Vagina (tissue), 2 donors: ENCODE results near the gene PDE11A. TPM values are rescaled to one million over a fixed set of nuclear protein-coding genes. Genes with fewer than 3 reads are reported as not detected.

ENCODE experiments used
- DNase-seq, 2 donors: peaks; one replicate each; pipeline ENCODE4 v3.0.0-alpha.2; 2017; ENCODE audit errors: extremely low spot score in 2 of 2
- H3K27ac ChIP-seq: fragments of 200-600 bp; sonication (generic); one replicate; pipeline ENCODE4 v1.5.1; 2019
- H3K27me3 ChIP-seq: fragments of 200-600 bp; sonication (generic); one replicate; pipeline ENCODE4 v1.5.1; 2019
- H3K36me3 ChIP-seq, 2 donors: fragments of 200-600 bp; sonication (generic); one replicate each; pipeline ENCODE4 v1.5.1; 2017 to 2019
- H3K4me1 ChIP-seq: fragments of 200-600 bp; sonication (generic); one replicate; pipeline ENCODE4 v1.5.1; 2019
- H3K4me3 ChIP-seq, 2 donors: fragments of 200-600 bp; sonication (generic); 1 replicate in 1 of 2; 2 replicates in 1 of 2; pipeline ENCODE4 v1.5.1; 2016 to 2019
- H3K9me3 ChIP-seq: fragments of 200-600 bp; sonication (generic); one replicate; pipeline ENCODE4 v1.5.1; 2019
- CTCF ChIP-seq, 3 experiments: fragments of 450-650 bp in 2 of 3; fragments of 200-600 bp in 1 of 3; sonication (generic) in 1 of 3; IDR thresholded peaks; one replicate each; pipeline ENCODE4 v1.5.1; 2017 to 2019; ENCODE audit warnings: antibody characterized with exemption in 3 of 3, mild to moderate bottlenecking in 2 of 3, moderate library complexity in 2 of 3
- POLR2A ChIP-seq, 2 donors: fragments of 450-650 bp; IDR thresholded peaks; one replicate each; pipeline ENCODE4 v1.6.1; 2017; ENCODE audit warnings: antibody characterized with exemption in 2 of 2, mild to moderate bottlenecking in 2 of 2, moderate library complexity in 2 of 2
- POLR2AphosphoS5 ChIP-seq, 2 donors: sonication (generic); formaldehyde crosslinking; IDR thresholded peaks; one replicate each; pipeline ENCODE4 v1.9.0; 2017; ENCODE audit warnings: antibody characterized with exemption in 2 of 2, mild to moderate bottlenecking in 2 of 2, low read depth in 1 of 2; ENCODE audit not compliant: insufficient read depth in 1 of 2
- intact Hi-C: fragments of 100-400 bp; cut with DNase I; formaldehyde crosslinking; loops from one replicate; pipeline ENCODE4 v1.15.1; 2023
- total RNA-seq: library from RNA; depleted of rRNA; stranded (reverse); fragments of >200 nt; gene quantifications from one replicate; pipeline ENCODE4 v1.2.3, GENCODE V29; 2016

Gene PDE11A
- total RNA-seq, 1 donor from 2014 or later: 0.25 TPM

GRCh38 chr2:178112202-178113152 is 39.9 kb upstream of the PDE11A start, which contains the start of gene RBM45:
Gene RBM45, plus strand, starts transcription at chr2:178112437. Its CDS starts 110 bp downstream, at chr2:178112547.
- peak within 1 kb of the TSS; percentile 42 for H3K27ac ChIP-seq
- intact Hi-C loops: no loop called here

GRCh38 chr2:178111743-178112142 is 39.2 kb upstream of the PDE11A start:
- Histone ChIP-seq H3K9me3 (no peaks in the 10 kb centered on the region), H3K4me3 (peak overlapping the region; percentile 55 to 68), H3K27me3 (no peaks in the 10 kb centered on the region), H3K27ac (peak overlapping the region; percentile 42), H3K4me1 (peaks cover 27% of the 10 kb centered on the region), H3K36me3 (no peaks in the 10 kb centered on the region)
- TF ChIP-seq POLR2AphosphoS5 (IDR thresholded peaks at IDR 0.05; ENCODE audit: insufficient read depth in 1 of 2, low read depth in 1 of 2) (no peak), CTCF (IDR thresholded peaks at IDR 0.05) (no peak), POLR2A (IDR thresholded peaks at IDR 0.05) (no peak)
- intact Hi-C loops: no loop called here
- DNase-seq: no peak

More at GRCh38 chr2:178112202-178113152, 39.9 kb upstream of the PDE11A start, which contains the start of gene RBM45:
- peaks cover 0 to under 1% of the 10 kb centered on the region in 2 donors for H3K36me3 ChIP-seq
- no peaks in the 10 kb centered on the region for H3K27me3 ChIP-seq
- TF ChIP-seq CTCF (IDR thresholded peaks at IDR 0.05) (peak; percentile 91 to 96 (median 93)), POLR2A (IDR thresholded peaks at IDR 0.05) (no peak), POLR2AphosphoS5 (IDR thresholded peaks at IDR 0.05; ENCODE audit: insufficient read depth in 1 of 2, low read depth in 1 of 2) (peak; percentile 76 to 84)
- H3K4me1 ChIP-seq: peaks cover 27% of the 10 kb centered on the region
- peak within 1 kb of the TSS; percentile 55 to 68 for H3K4me3 ChIP-seq
- H3K9me3 ChIP-seq: no peaks in the 10 kb centered on the region
- DNase-seq: peak in 1 of 2 donors; percentile 93

GRCh38 chr2:178110681-178111080 is 38.1 kb upstream of the PDE11A start:
- no peak for DNase-seq
- H3K27ac ChIP-seq: no peak overlapping the region
- H3K9me3 ChIP-seq: no peaks in the 10 kb centered on the region
- no peaks in the 10 kb centered on the region for H3K36me3 ChIP-seq
- H3K4me1 ChIP-seq: peaks cover 27% of the 10 kb centered on the region
- no peak overlapping the region for H3K4me3 ChIP-seq
- intact Hi-C loops: no loop called here
- no peaks in the 10 kb centered on the region for H3K27me3 ChIP-seq
- TF ChIP-seq POLR2A (IDR thresholded peaks at IDR 0.05): no peak
- TF ChIP-seq POLR2AphosphoS5 (IDR thresholded peaks at IDR 0.05; ENCODE audit: insufficient read depth in 1 of 2, low read depth in 1 of 2): no peak
- no peak for TF ChIP-seq CTCF (IDR thresholded peaks at IDR 0.05)

- Histone ChIP-seq H3K4me1 (peaks cover 27% of the 10 kb centered on the region), H3K36me3 (no peaks in the 10 kb centered on the region), H3K4me3 (no peak overlapping the region), H3K27me3 (no peaks in the 10 kb centered on the region), H3K27ac (no peak overlapping the region), H3K9me3 (no peaks in the 10 kb centered on the region)
- intact Hi-C loops: no loop called here
- DNase-seq: no peak
- TF ChIP-seq POLR2A (IDR thresholded peaks at IDR 0.05) (no peak), POLR2AphosphoS5 (IDR thresholded peaks at IDR 0.05; ENCODE audit: insufficient read depth in 1 of 2, low read depth in 1 of 2) (no peak), CTCF (IDR thresholded peaks at IDR 0.05) (no peak)
These were observed 37.2 kb upstream of the PDE11A start for GRCh38 chr2:178109813-178110212.

GRCh38 chr2:178108176-178108575 is 35.6 kb upstream of the PDE11A start:
- no peaks in the 10 kb centered on the region for H3K9me3 ChIP-seq
- no peaks in the 10 kb centered on the region for H3K36me3 ChIP-seq
- H3K27me3 ChIP-seq: no peaks in the 10 kb centered on the region
- no peak overlapping the region for H3K4me3 ChIP-seq
- no peak overlapping the region for H3K27ac ChIP-seq
- no peak for DNase-seq
- TF ChIP-seq POLR2A (IDR thresholded peaks at IDR 0.05) (no peak), CTCF (IDR thresholded peaks at IDR 0.05) (no peak), POLR2AphosphoS5 (IDR thresholded peaks at IDR 0.05; ENCODE audit: insufficient read depth in 1 of 2, low read depth in 1 of 2) (no peak)
- peaks cover 13% of the 10 kb centered on the region for H3K4me1 ChIP-seq
- intact Hi-C loops: no loop called here
